MM.1S (cell line): ENCODE measurements around the gene S100A3.

Experiments
- EZH2 ChIP-seq: fragments of 300-600 bp; sonication (generic); optimal IDR thresholded peaks from 2 replicates; pipeline ENCODE3; 2017; ENCODE audit warnings: low read depth, mild to moderate bottlenecking, antibody characterized with exemption, low read length, mixed read lengths
- EZH2phosphoT487 ChIP-seq: fragments of 300-600 bp; sonication (generic); IDR thresholded peaks from 2 replicates; pipeline ENCODE4 v1.6.1; 2018; ENCODE audit warnings: antibody characterized with exemption, low read length
- TF ChIP-seq, protein P1 (sequence below): fragments of 300-600 bp; sonication (generic); IDR thresholded peaks from 2 replicates; pipeline ENCODE4 v1.5.1; 2016; ENCODE audit warnings: antibody characterized with exemption, low read length, mixed read lengths

DNA sequence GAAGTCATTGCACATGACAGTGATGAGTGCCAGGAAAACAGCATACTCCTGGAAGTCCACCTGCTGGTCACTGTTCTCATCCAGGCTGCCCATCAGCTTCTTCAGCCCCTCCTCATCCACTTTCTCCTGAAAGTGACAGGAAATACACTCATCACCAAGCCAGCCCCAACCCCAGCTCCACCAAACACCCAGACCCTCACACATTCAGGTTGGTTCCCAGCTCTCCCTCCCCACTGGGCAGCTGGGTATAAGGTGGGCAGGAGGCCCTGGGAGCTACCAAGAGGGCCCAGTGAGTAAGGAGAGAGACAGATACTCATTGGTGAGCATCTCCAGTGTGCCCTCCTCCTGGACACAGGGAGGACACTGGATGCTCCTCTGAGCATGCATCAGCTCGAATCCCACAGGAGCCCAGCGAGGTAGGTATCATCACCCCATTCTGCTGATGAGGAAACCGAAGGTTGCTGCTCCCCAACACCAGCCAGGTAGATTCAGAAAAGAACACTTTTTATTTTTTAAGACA is 12.5 kb upstream of the S100A3 start:
- TF ChIP-seq, protein P1, sequence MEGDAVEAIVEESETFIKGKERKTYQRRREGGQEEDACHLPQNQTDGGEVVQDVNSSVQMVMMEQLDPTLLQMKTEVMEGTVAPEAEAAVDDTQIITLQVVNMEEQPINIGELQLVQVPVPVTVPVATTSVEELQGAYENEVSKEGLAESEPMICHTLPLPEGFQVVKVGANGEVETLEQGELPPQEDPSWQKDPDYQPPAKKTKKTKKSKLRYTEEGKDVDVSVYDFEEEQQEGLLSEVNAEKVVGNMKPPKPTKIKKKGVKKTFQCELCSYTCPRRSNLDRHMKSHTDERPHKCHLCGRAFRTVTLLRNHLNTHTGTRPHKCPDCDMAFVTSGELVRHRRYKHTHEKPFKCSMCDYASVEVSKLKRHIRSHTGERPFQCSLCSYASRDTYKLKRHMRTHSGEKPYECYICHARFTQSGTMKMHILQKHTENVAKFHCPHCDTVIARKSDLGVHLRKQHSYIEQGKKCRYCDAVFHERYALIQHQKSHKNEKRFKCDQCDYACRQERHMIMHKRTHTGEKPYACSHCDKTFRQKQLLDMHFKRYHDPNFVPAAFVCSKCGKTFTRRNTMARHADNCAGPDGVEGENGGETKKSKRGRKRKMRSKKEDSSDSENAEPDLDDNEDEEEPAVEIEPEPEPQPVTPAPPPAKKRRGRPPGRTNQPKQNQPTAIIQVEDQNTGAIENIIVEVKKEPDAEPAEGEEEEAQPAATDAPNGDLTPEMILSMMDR: no peak
- no peak for TF ChIP-seq EZH2
- TF ChIP-seq EZH2phosphoT487: no peak
